ENCODE results near the gene CCDC102A. TPM values are rescaled to one million over a fixed set of nuclear protein-coding genes. Genes with fewer than 3 reads are reported as not detected.

Gene CCDC102A
- total and polyA plus RNA-seq, 2 of the 13 experiments (the other 11 are each of a cell fraction or from before 2014, with no cell fraction given): 2.1 to 2.8 TPM

DNA sequence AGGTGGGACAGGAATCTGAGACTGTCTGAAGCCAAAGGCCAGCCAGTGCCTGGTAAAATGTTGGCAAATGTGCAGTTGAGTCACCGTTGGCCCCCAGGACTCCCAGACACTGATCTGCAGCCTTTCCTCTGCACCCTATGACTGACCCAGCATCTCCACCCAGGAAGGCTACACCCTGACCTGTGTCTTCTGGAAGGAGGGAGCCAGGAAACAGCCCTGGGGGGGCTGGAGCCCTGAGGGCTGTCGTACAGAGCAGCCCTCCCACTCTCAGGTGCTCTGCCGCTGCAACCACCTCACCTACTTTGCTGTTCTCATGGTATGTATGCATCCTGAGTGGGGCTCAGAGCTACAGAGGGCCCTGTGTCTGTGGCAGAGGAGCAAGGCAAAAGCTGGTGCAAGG is 30.1 kb upstream of the CCDC102A start:
- Histone ChIP-seq H3K36me3 (replicated peaks in 1 of 2; ENCODE audit: control insufficient read depth in 1 of 2, insufficient read depth in 2 of 2, low read length in 2 of 2) (no peaks in the 10 kb centered on the region), H3K9me3 (ENCODE audit: low read length) (no peaks in the 10 kb centered on the region), H3K4me1 (ENCODE audit: insufficient read depth, low read length) (peaks cover 10% of the 10 kb centered on the region), H3K27me3 (ENCODE audit: control insufficient read depth in 1 of 2, insufficient read depth in 2 of 2, low read length in 2 of 2) (peaks cover 4 to 14% of the 10 kb centered on the region in 2 experiments; a peak in 3 of 5 replicates), H3K9ac (ENCODE audit: insufficient read depth, low read depth, low read length) (no peak overlapping the region), H3K27ac (ENCODE audit: extremely low read length, insufficient read depth, low read length) (no peak overlapping the region), H3K4me3 (replicated peaks in 1 of 3; ENCODE audit: insufficient read depth in 1 of 3, low read depth in 2 of 3, low read length in 3 of 3) (no peak overlapping the region), H4K20me1 (ENCODE audit: insufficient read depth, low read length) (no peaks in the 10 kb centered on the region), H3K79me2 (ENCODE audit: insufficient read depth, low read length) (no peaks in the 10 kb centered on the region), H3K4me2 (ENCODE audit: low read depth, low read length) (no peak overlapping the region), H2AFZ (ENCODE audit: low read length) (no peak overlapping the region)
- ChIA-PET CTCF (ENCODE audit: low intra/inter-chr PET ratio, low total read pairs) (interaction anchor here (1.3 kb wide), 1 partner anchor 154 kb away, joined by 3 read pairs; no protein-coding TSS in a partner anchor), POLR2A (no interaction called here)
- FAIRE-seq: no peak
- TF ChIP-seq ZFAT (CRISPR knock-in tag; conservative IDR thresholded peaks at IDR 0.05): no peak
- no peak for TF ChIP-seq PHF20 (CRISPR knock-in tag; IDR thresholded peaks at IDR 0.05)
- TF ChIP-seq, protein P1, sequence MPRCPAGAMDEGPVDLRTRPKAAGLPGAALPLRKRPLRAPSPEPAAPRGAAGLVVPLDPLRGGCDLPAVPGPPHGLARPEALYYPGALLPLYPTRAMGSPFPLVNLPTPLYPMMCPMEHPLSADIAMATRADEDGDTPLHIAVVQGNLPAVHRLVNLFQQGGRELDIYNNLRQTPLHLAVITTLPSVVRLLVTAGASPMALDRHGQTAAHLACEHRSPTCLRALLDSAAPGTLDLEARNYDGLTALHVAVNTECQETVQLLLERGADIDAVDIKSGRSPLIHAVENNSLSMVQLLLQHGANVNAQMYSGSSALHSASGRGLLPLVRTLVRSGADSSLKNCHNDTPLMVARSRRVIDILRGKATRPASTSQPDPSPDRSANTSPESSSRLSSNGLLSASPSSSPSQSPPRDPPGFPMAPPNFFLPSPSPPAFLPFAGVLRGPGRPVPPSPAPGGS (CRISPR knock-in tag; IDR thresholded peaks at IDR 0.05): no peak
- TF ChIP-seq PITX1 (CRISPR knock-in tag; IDR thresholded peaks at IDR 0.05): no peak
- TF ChIP-seq, protein P2, sequence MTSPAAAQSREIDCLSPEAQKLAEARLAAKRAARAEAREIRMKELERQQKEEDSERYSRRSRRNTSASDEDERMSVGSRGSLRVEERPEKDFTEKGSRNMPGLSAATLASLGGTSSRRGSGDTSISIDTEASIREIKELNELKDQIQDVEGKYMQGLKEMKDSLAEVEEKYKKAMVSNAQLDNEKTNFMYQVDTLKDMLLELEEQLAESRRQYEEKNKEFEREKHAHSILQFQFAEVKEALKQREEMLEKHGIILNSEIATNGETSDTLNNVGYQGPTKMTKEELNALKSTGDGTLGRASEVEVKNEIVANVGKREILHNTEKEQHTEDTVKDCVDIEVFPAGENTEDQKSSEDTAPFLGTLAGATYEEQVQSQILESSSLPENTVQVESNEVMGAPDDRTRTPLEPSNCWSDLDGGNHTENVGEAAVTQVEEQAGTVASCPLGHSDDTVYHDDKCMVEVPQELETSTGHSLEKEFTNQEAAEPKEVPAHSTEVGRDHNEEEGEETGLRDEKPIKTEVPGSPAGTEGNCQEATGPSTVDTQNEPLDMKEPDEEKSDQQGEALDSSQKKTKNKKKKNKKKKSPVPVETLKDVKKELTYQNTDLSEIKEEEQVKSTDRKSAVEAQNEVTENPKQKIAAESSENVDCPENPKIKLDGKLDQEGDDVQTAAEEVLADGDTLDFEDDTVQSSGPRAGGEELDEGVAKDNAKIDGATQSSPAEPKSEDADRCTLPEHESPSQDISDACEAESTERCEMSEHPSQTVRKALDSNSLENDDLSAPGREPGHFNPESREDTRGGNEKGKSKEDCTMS (CRISPR knock-in tag; conservative IDR thresholded peaks at IDR 0.05): no peak
- BruUV-seq (replicated peaks): no TSS peak
- in situ Hi-C loops (cut with HindIII; ENCODE audit: extremely low pct_ligation_motif_present, low pct_unique_long_range_greater_than_20kb): no loop called here
- DNase-seq (ENCODE audit: low spot score): no peak
- intact Hi-C loops (cut with micrococcal nuclease; ENCODE audit: unreplicated experiment): no loop called here
- ATAC-seq: no peak; the same call in 2 of the 3 replicates
- 53% methylated on average over 2 of the region's 3 CpGs for WGBS (ENCODE audit: low lambda C conversion rate)

Measured in HepG2 (cell line).